Stimulated activated CD4-positive, alpha-beta T cell treated with anti-CD3 and anti-CD28 coated beads, TNF-alpha, amount 100 ng/mL, for 48 hours (primary cell): ENCODE data around the gene CCR4.
"Not testable (repeated sequence)": the region's sequence is repeated elsewhere in the genome, so short reads cannot be mapped to it uniquely, and the experiment has no call there.

Experiments used
- DNase-seq, 3 donors: peaks; one replicate each; pipeline ENCODE4 v3.0.0-alpha.2; 2020; ENCODE audit warnings: low read depth in 3 of 3

Gene CCR4

GRCh38 chr3:32951410-32951811 is at the start of gene CCR4:
Gene CCR4, plus strand, starts transcription at chr3:32951644. Its CDS starts 1,779 bp downstream, at chr3:32953423.
- peak in 1 of 3 donors; percentile 51 for DNase-seq

DNA sequence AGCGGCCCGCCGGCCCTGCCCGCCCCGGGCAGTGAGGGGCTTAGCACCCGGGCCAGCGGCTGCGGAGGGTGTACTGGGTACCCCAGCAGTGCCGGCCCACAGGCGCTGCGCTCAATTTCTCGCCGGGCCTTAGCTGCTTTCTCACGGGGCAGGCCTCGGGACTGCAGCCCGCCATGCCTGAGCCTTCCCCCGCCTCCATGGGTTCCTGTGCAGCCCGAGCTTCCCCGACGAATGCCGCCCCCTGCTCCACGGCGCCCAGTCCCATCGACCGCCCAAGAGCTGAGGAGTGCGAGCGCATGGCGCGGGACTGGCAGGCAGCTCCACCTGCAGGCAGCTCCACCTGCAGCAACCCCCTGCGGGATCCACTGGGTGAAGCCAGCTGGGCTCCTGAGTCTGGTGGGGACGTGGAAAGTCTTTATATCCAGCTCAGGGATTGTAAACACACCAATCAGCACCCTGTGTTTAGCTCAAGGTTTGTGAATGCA is 48.5 kb upstream of the CCR4 start:
- peak in 2 of 3 donors; percentile 14 to 35 for DNase-seq

DNA sequence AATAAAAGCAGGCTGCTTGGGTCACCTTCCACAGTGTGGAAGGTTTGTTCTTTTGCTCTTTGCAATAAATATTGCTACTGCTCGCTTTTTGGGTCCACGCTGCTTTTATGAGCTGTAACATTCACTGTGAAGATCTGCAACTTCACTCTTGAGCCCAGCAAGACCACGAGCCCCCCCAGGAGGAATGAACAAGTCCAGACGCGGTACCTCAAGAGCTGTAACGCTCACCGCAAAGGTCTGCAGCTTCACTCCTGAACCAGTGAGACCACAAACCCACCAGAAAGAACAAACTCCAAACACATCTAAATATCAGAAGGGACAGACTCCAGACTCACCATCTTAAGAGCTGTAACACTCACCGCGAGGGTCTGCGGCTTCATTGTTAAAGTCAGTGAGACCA is 47.5 kb upstream of the CCR4 start:
- DNase-seq: no peak

DNA sequence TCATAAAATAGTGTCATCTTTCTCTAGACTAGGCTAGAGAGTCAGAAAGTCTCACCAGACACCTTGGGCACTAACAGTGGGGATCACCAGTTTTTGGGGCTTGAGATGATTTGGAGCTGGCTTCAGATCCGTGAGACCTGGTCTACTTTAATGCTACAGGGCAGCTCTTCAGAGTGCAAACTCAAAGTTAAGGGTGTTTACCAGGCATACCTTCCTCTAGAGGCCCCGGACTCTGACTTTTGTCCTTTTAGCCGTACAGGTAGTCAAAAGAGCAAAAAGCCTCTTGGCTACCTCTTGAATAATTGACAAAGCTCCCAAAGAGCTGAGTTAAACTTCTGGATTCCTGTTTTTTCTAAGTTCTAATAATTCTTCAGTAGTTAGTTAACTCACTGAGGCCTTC is 41.4 kb upstream of the CCR4 start:
- no peak for DNase-seq

DNA sequence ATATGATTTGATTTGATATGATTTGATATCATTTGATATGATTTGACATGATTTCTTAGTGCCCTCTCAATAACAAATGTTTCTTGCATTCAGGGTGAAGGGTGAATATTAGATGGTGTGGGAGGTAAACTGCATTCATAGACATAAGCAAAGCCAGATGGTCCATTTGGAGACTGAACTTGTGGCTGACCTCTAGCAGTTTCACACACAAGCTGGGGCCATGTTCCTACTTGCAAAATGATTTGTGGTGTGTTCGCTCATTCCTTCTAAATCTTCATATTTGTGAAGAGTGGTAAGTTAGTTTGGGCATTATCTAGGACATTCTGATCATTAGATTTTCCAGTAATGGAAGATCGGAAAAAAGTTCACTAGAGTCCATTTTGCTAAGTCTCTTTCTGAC is 40.5 kb upstream of the CCR4 start:
- no peak for DNase-seq

- DNase-seq: no peak
Observed at GRCh38 chr3:32912046-32912445, 39.4 kb upstream of the CCR4 start.

GRCh38 chr3:32913790-32914446 is 37.5 kb upstream of the CCR4 start:
- no peak for DNase-seq

GRCh38 chr3:32919920-32920319 is 31.5 kb upstream of the CCR4 start:
- no peak for DNase-seq

DNA sequence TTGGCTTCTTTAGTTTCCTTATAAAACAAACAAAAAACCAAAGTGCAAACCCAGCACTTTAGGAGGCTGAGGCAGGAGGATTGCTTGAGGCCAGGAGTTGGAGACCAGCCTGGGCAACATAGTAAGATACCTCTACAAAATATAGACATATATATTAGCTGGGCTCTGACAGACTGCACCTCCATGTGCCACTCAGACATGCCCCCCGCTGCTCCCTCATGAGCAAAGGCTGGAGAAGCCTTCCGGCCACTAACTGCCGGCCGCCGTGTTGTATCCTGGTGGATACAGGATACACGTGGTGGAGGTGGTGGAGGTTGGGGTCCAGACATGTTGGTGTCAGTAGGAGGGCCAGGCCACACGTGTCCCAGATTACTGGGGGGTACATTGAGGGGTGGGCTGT is 29.4 kb upstream of the CCR4 start:
- DNase-seq: no peak

GRCh38 chr3:32930161-32930560 is 21.3 kb upstream of the CCR4 start:
- no peak for DNase-seq

GRCh38 chr3:32931273-32931672 is 20.2 kb upstream of the CCR4 start:
- DNase-seq: not testable (repeated sequence)

DNA sequence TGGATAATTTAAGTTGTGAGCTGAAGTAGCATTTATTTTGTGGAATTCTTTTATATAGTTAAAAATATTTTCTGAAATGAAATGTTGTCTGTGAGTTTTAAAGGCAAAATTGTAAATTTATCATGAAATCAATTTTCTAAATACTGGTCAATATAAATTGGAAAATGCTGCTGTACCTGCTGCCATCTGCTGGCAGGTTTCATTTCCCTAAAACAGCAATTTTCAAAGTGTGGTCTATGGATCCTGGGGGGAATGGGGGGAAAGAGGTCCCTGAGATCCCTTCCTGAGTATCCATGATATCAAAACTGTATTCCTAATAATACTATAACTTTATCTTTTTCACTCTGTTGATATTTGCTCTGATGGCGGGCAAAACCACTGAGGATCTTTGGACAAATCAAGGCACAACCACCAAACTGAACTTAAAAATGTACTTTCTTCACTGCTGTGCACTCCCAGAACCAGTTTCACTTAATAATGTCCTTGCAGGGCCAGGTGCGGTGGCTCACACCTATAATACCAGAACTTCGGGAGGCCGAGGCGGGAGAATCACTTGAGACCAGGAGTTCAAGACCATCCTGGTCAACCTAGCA is 17.2 kb upstream of the CCR4 start:
- DNase-seq: no peak

GRCh38 chr3:32937331-32937730 is 14.1 kb upstream of the CCR4 start:
- DNase-seq: no peak

- not testable (repeated sequence) for DNase-seq
Observed at GRCh38 chr3:32939531-32940284, 11.7 kb upstream of the CCR4 start.

DNA sequence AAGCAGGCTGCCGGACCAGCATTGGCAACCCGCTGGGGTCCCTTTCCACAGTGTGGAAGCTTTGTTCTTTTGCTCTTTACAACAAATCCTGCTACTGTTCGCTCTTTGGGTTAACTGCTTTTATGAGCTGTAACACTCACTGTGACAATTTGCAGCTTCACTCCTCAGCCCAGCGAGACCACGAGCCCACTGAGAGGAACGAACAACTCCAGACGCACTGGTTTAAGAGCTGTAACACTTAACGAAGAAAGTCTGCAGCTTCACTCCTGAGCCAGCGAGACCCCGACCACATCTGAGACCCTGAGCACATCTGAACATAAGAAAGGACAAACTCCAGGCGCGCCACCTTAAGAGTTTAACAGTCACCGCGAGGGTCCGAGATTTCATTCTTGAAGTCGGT is 10.7 kb upstream of the CCR4 start:
- DNase-seq: no peak

- no peak for DNase-seq
Observed at GRCh38 chr3:32945136-32945535, 6.3 kb upstream of the CCR4 start.

GRCh38 chr3:32945598-32945997 is 5.8 kb upstream of the CCR4 start:
- not testable (repeated sequence) for DNase-seq

DNA sequence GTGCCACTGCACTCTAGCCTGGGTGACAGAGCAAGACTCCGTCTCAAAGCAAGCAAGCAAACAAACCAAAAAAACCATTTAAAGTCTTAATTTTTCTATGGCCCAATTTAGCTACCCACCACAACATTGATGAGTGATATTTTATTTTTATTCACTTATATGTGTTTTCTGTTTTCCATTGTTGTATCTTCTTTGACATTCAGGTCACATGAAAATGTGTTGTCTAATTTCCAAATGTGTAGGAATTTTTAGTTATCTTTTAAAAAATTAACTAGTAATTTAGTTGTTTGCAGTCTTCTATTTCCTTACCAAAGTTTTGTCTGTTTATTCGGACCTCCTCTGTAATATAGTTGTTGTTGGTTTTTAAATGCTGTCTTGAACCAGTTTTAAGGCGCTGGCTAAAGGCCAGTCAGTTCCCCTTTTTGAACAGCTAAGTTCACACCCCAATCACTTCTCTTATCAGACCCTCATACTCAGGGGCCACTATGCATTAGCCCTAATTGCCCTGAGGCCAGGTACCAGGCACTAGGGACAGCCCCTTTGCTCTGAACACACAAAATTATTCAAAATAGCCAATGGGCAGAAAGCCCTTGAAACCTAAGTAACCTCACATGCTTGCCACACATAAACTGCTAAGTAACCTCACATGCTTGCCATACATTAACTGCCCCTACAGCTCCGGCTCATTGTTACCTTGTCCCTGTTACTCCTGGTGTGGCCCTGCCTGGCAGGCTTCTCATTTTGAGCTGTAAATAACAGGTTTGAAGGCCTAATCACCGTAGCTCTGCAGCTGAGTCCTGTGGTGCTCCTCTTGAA is 4.3 kb upstream of the CCR4 start:
- DNase-seq: no peak

DNA sequence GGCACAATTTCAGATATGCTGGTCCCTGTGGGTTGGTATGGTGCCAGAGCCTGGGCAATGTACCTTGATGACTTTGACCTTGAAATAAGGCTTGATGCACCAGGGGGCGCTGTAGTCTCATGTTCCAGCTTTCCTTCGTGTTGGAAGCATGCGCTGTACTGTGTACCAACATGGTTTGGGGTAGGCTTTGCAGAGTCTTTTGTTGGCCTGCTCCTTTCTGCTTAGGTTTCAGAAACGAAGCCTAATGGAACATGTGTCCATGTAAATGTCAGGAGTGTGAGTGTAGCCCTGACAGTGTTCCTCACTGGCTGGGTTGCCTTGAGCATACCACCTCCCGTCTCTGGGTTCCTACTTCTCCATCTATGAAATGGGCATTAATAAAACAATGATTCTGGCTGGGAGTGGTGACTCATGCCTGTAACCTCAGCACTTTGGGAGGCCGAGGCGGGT is 3.6 kb upstream of the CCR4 start:
- peak; percentile 87 to 97 (median 92) for DNase-seq

DNA sequence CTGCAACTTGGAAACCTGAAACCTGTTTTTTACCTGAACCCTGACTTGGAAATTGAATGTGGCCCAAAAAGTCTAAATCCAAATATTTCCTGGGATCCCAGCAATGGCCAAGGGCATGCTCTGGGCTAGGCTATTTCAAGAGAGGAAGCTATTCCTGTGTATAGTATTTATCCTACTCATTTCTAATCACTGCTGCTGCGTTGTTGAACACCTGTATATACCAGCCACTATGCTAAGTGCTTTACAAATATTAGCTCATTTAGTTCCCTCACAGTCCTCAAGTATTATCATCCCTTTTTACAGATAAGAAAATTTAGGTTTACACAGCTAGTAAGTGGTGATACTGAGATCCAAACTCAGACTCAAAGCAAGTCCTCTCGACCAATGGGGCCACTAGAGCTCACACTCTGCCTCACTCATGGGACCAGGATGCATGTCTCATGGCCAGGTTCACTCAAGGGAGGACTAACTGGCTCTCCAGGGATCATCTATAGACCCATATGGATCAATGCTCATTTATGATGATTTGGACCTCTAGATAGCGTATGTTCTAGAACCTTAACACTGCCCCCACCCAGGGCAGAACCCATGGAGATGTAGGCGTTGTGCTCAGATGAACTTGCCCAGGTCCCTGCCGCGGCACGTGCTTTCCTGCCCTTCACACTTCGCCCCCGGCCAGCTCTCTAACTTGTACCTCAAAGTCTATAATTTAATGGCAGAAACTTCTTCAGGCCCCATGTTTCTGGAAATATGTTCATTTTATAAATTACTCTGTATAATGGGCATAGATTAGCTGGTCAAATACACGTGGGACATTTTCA is 2.6 kb upstream of the CCR4 start:
- DNase-seq: no peak

GRCh38 chr3:32950516-32950915 is 928 bp upstream of the CCR4 start:
- DNase-seq: no peak
